GM23248 (cell line): ENCODE data around the gene KCNN3. TPM values are rescaled to one million over a fixed set of nuclear protein-coding genes. Genes with fewer than 3 reads are reported as not detected.

Source experiments
- DNase-seq: peaks from one replicate; pipeline ENCODE4 v3.0.0-alpha.2; 2015
- H2AFZ ChIP-seq: fragments of 200-600 bp; sonication (generic); 2 replicates; pipeline ENCODE4 v1.6.1; 2016; ENCODE audit warnings: antibody characterized with exemption
- H3F3A ChIP-seq: fragments of 200-600 bp; sonication (generic); 2 replicates; pipeline ENCODE4 v1.6.1; 2016; ENCODE audit warnings: mild to moderate bottlenecking, antibody characterized with exemption, mixed run types; ENCODE audit not compliant: insufficient read depth
- H3K27ac ChIP-seq: fragments of 200-600 bp; sonication (generic); 2 replicates; pipeline ENCODE4 v1.5.1; 2016; ENCODE audit warnings: mild to moderate bottlenecking
- H3K27me3 ChIP-seq: fragments of 200-600 bp; sonication (generic); replicated peaks from 2 replicates; pipeline ENCODE4 v1.6.1; 2016; ENCODE audit warnings: mild to moderate bottlenecking; ENCODE audit not compliant: insufficient read depth
- H3K36me3 ChIP-seq: fragments of 200-600 bp; sonication (generic); 2 replicates; pipeline ENCODE4 v1.6.1; 2016; ENCODE audit warnings: low read depth, mild to moderate bottlenecking
- H3K4me1 ChIP-seq: fragments of 200-600 bp; sonication (generic); 2 replicates; pipeline ENCODE4 v1.6.1; 2016; ENCODE audit warnings: mild to moderate bottlenecking; ENCODE audit not compliant: insufficient read depth
- H3K4me2 ChIP-seq: fragments of 200-600 bp; sonication (generic); one replicate; pipeline ENCODE4 v1.6.1; 2016; ENCODE audit warnings: mild to moderate bottlenecking; ENCODE audit not compliant: unreplicated experiment
- H3K4me3 ChIP-seq: fragments of 200-600 bp; sonication (generic); 2 replicates; pipeline ENCODE4 v1.5.1; 2016; ENCODE audit warnings: mild to moderate bottlenecking
- H3K79me2 ChIP-seq: fragments of 200-600 bp; sonication (generic); 2 replicates; pipeline ENCODE4 v1.6.1; 2016; ENCODE audit warnings: mild to moderate bottlenecking; ENCODE audit not compliant: insufficient read depth
- H3K9ac ChIP-seq: fragments of 200-600 bp; sonication (generic); 2 replicates; pipeline ENCODE4 v1.6.1; 2016; ENCODE audit warnings: mild to moderate bottlenecking
- H3K9me2 ChIP-seq: fragments of 200-600 bp; sonication (generic); 2 replicates; pipeline ENCODE4 v1.6.1; 2016; ENCODE audit warnings: mixed run types, mild to moderate bottlenecking, moderate library complexity; ENCODE audit not compliant: insufficient read depth
- H3K9me3 ChIP-seq: fragments of 200-600 bp; sonication (generic); one replicate; pipeline ENCODE4 v1.6.1; 2017; ENCODE audit warnings: low read depth
- H4K20me1 ChIP-seq: fragments of 200-600 bp; sonication (generic); 2 replicates; pipeline ENCODE4 v1.6.0; 2016; ENCODE audit not compliant: insufficient read depth
- EZH2 ChIP-seq: fragments of 200-600 bp; sonication (generic); IDR thresholded peaks from 2 replicates; pipeline ENCODE4 v1.6.1; 2018; ENCODE audit warnings: antibody characterized with exemption, mild to moderate bottlenecking; ENCODE audit not compliant: insufficient read depth, poor library complexity, severe bottlenecking
- EZH2phosphoT487 ChIP-seq: fragments of 200-600 bp; sonication (generic); IDR thresholded peaks from 2 replicates; pipeline ENCODE4 v1.6.1; 2018; ENCODE audit warnings: antibody characterized with exemption, moderate library complexity, mild to moderate bottlenecking, low read depth; ENCODE audit not compliant: insufficient read depth
- WGBS, 2 experiments: methylation state at CpG; one replicate each; pipeline ENCODE4 v1.1.6; 2015 to 2017; ENCODE audit warnings: low lambda C conversion rate in 2 of 2, low coverage in 1 of 2; ENCODE audit errors: missing lambda C conversion rate in 2 of 2; 5-methylcytosine and 5-hydroxymethylcytosine counted together
- in situ Hi-C: fragments of 300-500 bp; cut with MboI; formaldehyde crosslinking; loops from 2 replicates; pipeline ENCODE4 v1.15.0; 2020
- polyA plus RNA-seq: library from polyadenylated mRNA; unstranded; fragments of >200 nt; fragmentation: Nextera tagmentation; extraction: Ambion mirVana; gene quantifications from 2 replicates; pipeline ENCODE4 v1.2.1, GENCODE V29; 2016
- total RNA-seq: library from RNA; depleted of rRNA; stranded (reverse); fragments of >200 nt; shearing (Covaris generic); gene quantifications from 2 replicates; pipeline ENCODE4 v1.2.3, GENCODE V29; 2014

Gene KCNN3
- total and polyA plus RNA-seq, 2 experiments from 2014 or later: not detected

GRCh38 chr1:154819628-154820590, 50.2 kb downstream of the KCNN3 start:
- Histone ChIP-seq H3K4me1 (no peaks in the 10 kb centered on the region), H3K27me3 (peaks cover 11% of the 10 kb centered on the region; the same call in 1 of the 2 replicates), H3K9me3 (no peaks in the 10 kb centered on the region), H3K36me3 (no peaks in the 10 kb centered on the region), H3K4me3 (no peak overlapping the region), H3K79me2 (no peaks in the 10 kb centered on the region), H3K9me2 (no peaks in the 10 kb centered on the region), H3K27ac (no peak overlapping the region), H4K20me1 (no peaks in the 10 kb centered on the region), H2AFZ (no peak overlapping the region), H3K9ac (no peak overlapping the region), H3F3A (no peaks in the 10 kb centered on the region), H3K4me2 (no peak overlapping the region)
- TF ChIP-seq EZH2 (no peak), EZH2phosphoT487 (no peak)
- 66 to 72% methylated on average over 7 of the region's 7 CpGs for WGBS, 2 experiments
- peak; percentile 32 for DNase-seq
- in situ Hi-C loops: no loop called here

- in situ Hi-C loops: no loop called here
- DNase-seq: no peak
- Histone ChIP-seq H3K4me2 (no peak overlapping the region), H2AFZ (no peak overlapping the region), H3K27ac (no peak overlapping the region), H3K27me3 (peaks cover 9% of the 10 kb centered on the region; the same call in 1 of the 2 replicates), H4K20me1 (no peaks in the 10 kb centered on the region), H3K79me2 (no peaks in the 10 kb centered on the region), H3K4me1 (no peaks in the 10 kb centered on the region), H3K9me3 (no peaks in the 10 kb centered on the region), H3K4me3 (no peak overlapping the region), H3F3A (no peaks in the 10 kb centered on the region), H3K9ac (no peak overlapping the region), H3K36me3 (no peaks in the 10 kb centered on the region), H3K9me2 (no peaks in the 10 kb centered on the region)
- TF ChIP-seq EZH2phosphoT487: no peak
- 65 to 76% methylated on average over 6 of the region's 6 CpGs for WGBS, 2 experiments
These were observed 51.2 kb downstream of the KCNN3 start for GRCh38 chr1:154818911-154819310.

GRCh38 chr1:154816937-154817336, 53.1 kb downstream of the KCNN3 start:
- TF ChIP-seq EZH2 (no peak), EZH2phosphoT487 (no peak)
- no peaks in the 10 kb centered on the region for H3K4me1 ChIP-seq
- H3K4me2 ChIP-seq: no peak overlapping the region
- no peak for DNase-seq
- no peak overlapping the region for H3K9ac ChIP-seq
- H3K4me3 ChIP-seq: no peak overlapping the region
- in situ Hi-C loops: no loop called here
- H3F3A ChIP-seq: no peaks in the 10 kb centered on the region
- no peaks in the 10 kb centered on the region for H3K9me3 ChIP-seq
- H3K36me3 ChIP-seq: no peaks in the 10 kb centered on the region
- 27 to 34% methylated on average over 2 of the region's 2 CpGs for WGBS, 2 experiments
- H2AFZ ChIP-seq: no peak overlapping the region
- H3K79me2 ChIP-seq: no peaks in the 10 kb centered on the region
- H3K27me3 ChIP-seq: 0 out of 2 replicates have a peak, but pooled peaks cover 10% of the 10 kb centered on the region
- no peaks in the 10 kb centered on the region for H4K20me1 ChIP-seq
- H3K27ac ChIP-seq: no peak overlapping the region
- H3K9me2 ChIP-seq: no peaks in the 10 kb centered on the region

- Histone ChIP-seq H3K4me3 (no peak overlapping the region), H3K27ac (no peak overlapping the region), H2AFZ (no peak overlapping the region), H3K9me3 (no peaks in the 10 kb centered on the region), H3K79me2 (no peaks in the 10 kb centered on the region), H3K27me3 (peaks cover 15% of the 10 kb centered on the region; the same call in 1 of the 2 replicates), H3K9ac (no peak overlapping the region), H3K4me2 (no peak overlapping the region), H3F3A (no peaks in the 10 kb centered on the region), H3K36me3 (no peaks in the 10 kb centered on the region), H4K20me1 (no peaks in the 10 kb centered on the region), H3K9me2 (no peaks in the 10 kb centered on the region), H3K4me1 (no peaks in the 10 kb centered on the region)
- in situ Hi-C loops: no loop called here
- DNase-seq: no peak
- WGBS, 2 experiments: 54 to 57% methylated on average over 6 of the region's 6 CpGs
- TF ChIP-seq EZH2phosphoT487 (no peak), EZH2 (no peak)
These were observed 53.7 kb downstream of the KCNN3 start for GRCh38 chr1:154816369-154816768.
